OCI-M1 (cell line): Measurements from ENCODE around the gene BICDL2.
"Not testable (repeated sequence)": the region's sequence is repeated elsewhere in the genome, so short reads cannot be mapped to it uniquely, and the experiment has no call there.

Experiments used
- DNase-seq: peaks from one replicate; lab custom pipeline; 2025; lab: John Stamatoyannopoulos, UW

BICDL2 gene

DNA sequence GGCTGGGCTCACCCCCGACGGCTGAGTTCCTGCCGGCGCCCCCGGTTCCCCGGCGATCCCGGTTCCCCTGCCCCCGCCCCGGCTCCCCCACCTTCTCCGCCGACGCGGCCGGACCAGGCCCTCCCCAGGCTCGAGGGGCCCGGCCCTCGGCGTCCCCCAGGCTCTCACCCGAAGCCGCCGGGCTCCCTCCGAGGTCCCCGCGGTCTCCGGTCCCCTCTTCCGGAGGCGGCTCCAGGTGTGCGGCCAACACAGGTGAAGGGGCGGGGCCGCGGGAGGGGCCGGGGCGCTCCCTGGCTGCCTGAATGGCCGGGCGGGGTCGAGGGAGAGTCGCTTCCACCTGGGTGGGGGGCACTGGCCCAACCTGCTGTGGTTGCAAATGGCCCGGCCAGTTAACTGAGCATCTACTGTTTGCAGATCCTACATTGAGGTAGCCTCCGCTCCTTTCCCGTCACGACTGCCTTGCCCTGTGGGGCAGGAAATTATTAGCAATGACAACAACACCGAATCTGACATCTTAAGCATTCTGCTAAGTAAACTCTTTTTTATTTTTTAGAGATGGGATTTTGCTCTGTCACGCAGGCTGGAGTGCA, at the start of gene BICDL2:
TSS of gene BICDL2 (minus strand) at position 219 of the 590 bp plus-strand sequence. CDS start 1,448 bp downstream, outside the sequence.
- no peak for DNase-seq

- DNase-seq: no peak
Measured at GRCh38 chr16:3085868-3086595, 49.3 kb upstream of the BICDL2 start.

DNA sequence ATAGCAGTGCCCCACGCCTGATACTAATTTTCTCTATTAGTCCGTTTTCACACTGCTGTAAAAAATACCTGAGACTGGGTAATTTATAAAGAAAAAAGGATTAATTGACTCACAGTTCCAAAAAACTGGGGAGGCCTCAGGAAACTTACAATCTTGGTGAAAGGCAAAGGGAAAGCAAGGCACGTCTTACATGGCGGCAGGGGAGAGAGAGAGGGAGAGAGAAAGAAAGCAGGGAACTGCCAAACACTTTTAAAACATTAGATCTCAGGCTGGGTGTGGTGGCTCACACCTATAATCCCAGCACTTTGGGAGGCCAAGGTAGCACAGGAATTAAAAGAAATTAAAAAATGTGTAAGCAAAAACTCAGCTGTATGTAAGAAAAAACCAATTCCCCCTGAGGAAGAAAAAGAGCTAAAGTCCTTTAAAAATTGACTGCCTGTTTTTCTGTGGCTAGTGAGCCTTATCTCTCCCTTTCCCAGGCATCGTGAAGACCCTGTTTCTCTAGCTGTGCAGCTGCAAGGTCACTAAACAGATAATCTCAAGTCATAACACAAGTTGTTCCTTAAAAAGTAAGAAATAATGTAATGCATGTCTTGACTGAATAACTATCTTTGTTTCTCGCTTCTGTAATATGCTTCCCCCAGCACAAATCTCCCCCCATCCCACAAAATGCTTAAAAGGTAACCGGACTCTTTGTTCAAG, 48.4 kb upstream of the BICDL2 start:
- DNase-seq: peak; percentile 26

GRCh38 chr16:3084491-3084890, 47.7 kb upstream of the BICDL2 start:
- DNase-seq: no peak

DNA sequence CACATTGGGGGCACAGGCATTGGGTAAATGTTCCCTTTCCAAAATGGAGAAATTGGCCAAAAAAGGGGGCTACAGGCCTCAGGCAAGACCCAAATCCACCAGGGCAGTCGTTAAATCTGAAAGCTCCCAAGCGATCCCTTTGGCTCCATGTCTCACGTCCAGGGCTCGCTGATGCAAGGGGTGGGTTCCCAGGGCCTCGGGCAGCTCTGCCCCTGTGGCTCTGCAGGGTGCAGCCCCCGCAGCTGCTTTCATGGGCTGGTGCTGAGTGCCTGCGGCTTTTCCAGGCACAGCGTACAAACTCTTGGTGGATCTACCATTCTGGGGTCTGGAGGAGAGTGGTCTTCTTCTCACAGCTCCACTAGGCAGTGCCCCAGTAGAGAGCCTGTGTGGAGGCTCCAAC, 46.7 kb upstream of the BICDL2 start:
- DNase-seq: not testable (repeated sequence)

DNA sequence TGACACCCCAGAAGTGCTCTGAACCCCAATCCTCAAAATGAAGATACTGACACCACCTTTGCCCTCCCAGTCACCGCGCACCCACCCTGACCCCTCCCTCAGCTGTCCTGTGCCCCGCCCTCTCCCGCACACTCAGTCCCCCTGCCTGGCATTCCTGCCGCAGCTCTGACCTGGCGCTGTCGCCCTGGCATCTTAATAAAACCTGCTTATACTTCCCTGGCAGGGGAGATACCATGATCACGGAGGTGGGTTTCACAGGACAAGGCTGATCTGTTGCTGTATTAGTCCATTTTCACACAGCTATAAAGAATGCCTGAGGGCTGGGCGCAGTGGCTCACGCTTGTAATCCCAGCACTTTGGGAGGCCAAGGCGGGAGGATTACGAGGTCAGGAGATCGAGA, 45.2 kb upstream of the BICDL2 start:
- not testable (repeated sequence) for DNase-seq

DNA sequence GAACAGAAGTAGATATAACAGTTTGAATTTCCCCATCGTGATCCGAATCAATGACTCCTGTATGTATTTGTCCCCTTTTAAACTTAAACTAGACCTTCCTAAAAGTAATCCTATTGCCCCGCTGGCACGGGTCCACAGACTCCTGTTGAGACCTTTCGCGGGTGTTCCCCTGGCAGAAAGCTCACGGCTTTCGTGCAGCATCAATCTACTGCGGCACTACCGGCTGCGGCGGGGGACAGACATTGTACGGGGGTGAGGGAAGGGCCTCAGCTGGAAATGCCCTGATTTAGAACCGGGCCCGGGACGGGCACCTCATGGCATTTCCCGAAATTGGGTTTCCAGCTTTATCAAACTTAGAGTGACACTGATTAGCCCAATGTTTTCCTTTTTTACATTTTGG, 43.3 kb upstream of the BICDL2 start:
- DNase-seq: no peak

DNA sequence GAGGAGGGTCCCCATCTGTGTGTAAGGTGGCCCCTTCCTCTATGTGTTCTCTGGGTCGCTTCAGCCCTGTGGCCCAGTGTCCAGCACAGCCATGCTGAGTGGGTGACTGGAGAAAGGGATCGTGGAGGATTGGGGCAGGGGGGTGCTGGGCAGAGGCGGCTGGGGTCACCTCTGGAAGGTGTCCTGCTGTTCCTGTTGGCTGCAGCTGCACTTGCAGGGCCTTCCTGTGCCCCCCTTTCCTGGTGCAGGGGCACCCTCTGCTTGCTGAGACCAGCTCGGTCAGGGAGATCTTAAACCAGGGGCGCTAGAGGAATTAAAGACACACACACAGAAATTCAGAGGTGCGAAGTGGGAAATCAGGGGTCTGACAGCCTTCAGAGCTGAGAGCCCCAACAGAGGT, 39.8 kb upstream of the BICDL2 start:
- no peak for DNase-seq

DNA sequence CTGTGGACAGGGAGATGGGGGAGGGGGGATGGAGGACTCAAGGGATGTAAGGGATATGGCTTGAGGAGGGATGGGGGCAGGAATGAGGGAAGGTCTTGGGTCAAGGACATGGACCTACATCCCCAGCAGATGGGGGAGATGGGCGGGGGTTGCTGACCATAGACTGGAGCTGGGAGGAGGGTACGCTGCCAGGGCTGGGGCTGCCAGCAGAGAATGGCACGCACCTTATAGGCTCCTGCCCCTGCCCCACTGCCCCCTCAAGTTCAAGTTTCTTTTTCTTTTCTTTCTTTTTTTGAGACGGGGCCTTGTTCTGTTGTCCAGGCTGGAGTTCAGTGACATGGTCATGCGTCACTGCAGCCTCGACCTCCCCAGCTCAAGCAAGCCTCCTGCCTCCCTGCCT, 39.2 kb upstream of the BICDL2 start:
- not testable (repeated sequence) for DNase-seq

- DNase-seq: no peak
Measured at GRCh38 chr16:3075523-3075915, 38.8 kb upstream of the BICDL2 start.

GRCh38 chr16:3074860-3075522, 38.2 kb upstream of the BICDL2 start:
- DNase-seq: no peak

- DNase-seq: no peak
Measured at GRCh38 chr16:3073448-3073847, 36.7 kb upstream of the BICDL2 start.

GRCh38 chr16:3072576-3073263, 36.0 kb upstream of the BICDL2 start:
- not testable (repeated sequence) for DNase-seq

DNA sequence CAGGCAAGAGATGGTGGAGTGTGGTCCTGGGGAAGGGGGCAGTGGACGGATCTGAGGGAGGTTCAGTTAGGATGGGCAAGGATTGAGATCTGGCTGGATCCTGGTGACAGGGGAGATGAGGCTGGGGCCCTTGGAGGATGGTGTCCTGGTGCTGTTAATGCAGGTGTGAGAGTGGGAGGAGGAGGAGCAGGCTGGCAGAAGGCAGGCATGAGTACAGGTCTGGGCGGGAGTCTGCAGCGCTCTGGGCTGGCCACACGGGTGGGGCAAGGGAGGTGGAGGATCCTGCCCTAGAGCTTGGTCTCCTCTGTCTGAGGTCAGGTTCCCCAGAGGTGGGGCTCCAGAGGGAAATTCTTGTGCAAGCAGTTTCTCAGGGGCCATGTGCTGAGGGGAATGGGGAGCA, 35.4 kb upstream of the BICDL2 start:
- DNase-seq: not testable (repeated sequence)

DNA sequence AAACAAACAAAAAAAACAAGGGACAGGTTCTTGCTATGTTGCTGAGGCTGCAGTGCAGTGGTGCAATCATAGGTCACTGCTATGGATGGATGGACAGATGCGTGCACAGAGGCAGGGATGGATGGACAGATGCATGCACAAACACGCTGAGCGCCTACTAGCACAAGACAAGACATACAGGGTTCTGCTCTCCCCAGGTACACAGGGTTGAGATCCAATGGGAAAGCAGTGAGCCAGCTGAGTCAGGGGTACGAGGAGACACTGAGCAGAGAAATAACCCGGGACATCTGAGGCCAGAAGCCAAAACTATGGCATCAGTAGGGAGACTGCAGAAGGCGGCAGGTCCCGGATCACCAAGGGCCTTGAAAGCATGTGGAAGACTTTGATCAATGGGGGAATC, 34.9 kb upstream of the BICDL2 start:
- no peak for DNase-seq

DNA sequence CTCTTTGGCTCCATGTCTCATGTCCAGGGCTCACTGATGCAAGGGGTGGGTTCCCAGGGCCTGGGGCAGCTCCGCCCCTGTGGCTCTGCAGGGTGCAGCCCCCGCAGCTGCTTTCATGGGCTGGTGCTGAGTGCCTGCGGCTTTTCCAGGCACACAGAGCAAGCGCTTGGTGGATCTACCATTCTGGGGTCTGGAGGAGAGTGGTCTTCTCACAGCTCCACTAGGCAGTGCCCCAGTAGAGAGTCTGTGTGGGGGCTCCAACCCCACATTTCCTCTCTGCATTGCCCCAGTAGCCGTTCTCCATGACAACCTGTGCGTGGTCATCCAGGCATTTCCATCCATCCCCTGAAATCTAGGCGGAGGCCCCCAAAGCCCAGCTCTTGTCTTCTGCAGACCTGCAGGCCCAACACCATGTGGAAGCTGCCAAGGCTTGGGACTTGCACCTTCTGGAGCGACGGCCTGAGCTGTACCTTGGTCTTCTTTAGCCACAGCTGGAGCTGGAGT, 33.9 kb upstream of the BICDL2 start:
- DNase-seq: no peak

DNA sequence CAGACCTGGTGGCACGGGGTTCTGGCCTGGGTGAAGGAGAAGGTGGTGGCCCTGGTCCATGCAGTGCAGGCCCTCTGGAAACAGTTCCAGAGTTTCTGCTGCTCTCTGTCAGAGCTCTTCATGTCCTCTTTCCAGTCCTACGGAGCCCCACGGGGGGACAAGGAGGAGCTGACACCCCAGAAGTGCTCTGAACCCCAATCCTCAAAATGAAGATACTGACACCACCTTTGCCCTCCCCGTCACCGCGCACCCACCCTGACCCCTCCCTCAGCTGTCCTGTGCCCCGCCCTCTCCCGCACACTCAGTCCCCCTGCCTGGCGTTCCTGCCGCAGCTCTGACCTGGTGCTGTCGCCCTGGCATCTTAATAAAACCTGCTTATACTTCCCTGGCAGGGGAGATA, 32.4 kb upstream of the BICDL2 start:
- not testable (repeated sequence) for DNase-seq

DNA sequence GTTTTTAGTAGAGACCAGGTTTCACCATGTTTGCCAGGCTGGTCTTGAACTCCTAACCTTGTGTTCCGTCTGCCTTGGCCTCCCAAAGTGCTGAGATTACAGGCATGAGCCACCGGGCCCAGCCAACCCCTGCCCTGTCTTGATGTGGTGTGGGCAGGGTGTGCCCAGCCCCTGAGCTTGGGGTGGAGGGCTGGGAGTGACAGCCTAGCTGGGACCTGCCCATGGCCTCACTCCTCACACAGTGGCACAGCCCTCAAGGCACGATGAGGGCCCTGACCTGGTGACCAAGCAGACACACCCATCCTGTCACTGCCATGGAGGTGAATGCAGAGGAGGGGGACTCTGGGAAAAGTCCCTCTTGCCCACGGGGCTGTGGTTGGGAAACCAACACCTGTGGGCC, 31.7 kb upstream of the BICDL2 start:
- DNase-seq: no peak

DNA sequence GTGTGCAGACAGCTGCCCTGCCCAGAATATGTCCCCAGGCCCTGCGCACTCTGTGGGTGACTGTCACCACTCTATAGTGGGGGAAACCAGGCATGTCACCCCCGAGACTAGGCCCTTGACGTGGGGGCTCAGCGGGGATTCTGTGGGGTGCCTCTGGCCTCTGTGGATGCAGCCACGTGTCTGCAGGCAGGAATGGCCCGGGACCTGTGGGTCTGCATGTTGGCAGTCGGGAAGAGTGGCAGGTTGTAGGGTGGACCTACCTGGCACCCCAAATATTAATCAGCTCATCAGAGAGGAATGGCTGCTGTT, 29.6 kb upstream of the BICDL2 start:
- no peak for DNase-seq

GRCh38 chr16:3065742-3066439, 29.1 kb upstream of the BICDL2 start:
- DNase-seq: no peak

DNA sequence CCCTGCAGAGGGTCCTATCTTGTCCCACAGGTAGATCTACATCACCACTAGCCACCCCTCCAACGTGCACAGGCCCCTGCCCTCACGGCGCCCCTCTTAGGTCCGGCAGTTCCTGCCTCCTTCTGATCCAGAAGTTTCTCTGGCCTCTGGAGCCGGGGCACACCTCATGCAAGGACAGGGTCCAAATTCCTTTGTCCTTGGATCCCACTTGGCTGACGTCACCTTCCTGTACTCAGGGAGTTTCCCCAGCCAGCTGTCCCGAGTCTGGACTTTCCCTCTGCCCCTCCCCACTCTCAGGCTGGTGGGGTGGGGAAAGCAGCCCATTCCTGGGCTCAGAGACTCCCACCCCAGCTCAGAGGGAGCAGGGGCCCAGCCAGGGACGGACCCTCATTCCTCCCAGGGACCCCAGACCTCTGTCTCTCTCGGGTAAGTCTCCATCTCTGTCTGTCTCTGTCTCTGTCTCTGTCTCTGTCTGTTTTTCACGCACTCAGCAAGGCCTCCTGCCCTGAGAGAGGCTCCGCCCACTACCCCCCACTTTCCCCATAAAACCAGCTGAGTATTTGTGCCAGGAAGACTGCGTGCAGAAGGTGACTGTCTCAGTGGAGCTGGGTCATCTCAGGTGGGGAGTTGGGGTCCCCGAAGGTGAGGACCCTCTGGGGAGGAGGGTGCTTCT, 28.5 kb upstream of the BICDL2 start, which contains the start of gene IL32:
TSS of gene IL32 (plus strand) at position 572 of the 673 bp plus-strand sequence. CDS start 172 bp downstream, outside the sequence.
- no peak for DNase-seq
